Caco-2 (cell line): ENCODE measurements around the gene EIF3I. TPM values are rescaled to one million over a fixed set of nuclear protein-coding genes. Genes with fewer than 3 reads are reported as not detected.
A peak's percentile ranks its signal among the peaks of the same experiment; 100 is the strongest.

ENCODE experiments used
- BruUV-seq: library from RNA; stranded (reverse); fragments of 400-500 nt; replicated peaks from 2 replicates; lab custom pipeline; 2021; lab: Mats Ljungman, UMichigan
- CTCF ChIA-PET: fragments of 300-600 bp; sonication (Branson Sonifier 250); formaldehyde crosslinking; loops from one replicate; lab custom pipeline; 2022; ENCODE audit warnings: antibody characterized with exemption; lab: Charles Lee
- POLR2A ChIA-PET: fragments of 300-600 bp; sonication (Branson Sonifier 250); formaldehyde crosslinking; loops from one replicate; lab custom pipeline; 2022; ENCODE audit warnings: antibody characterized with exemption; lab: Charles Lee
- DNase-seq, 2 experiments: peaks; one replicate each; pipeline versions ENCODE4 v3.0.0 to v3.0.0-alpha.2; 2020 to 2022
- H3K27me3 ChIP-seq: replicated peaks from 2 replicates; pipeline ENCODE4 v1.6.0; 2011; ENCODE audit warnings: low read length; ENCODE audit not compliant: control insufficient read depth, insufficient read depth
- H3K36me3 ChIP-seq: 2 replicates; pipeline ENCODE4 v1.5.1; 2011; ENCODE audit warnings: low read length; ENCODE audit not compliant: control insufficient read depth, insufficient read depth
- H3K4me1 ChIP-seq: fragments of 250-450 bp; sonication (Bioruptor Pico); 2 replicates; pipeline ENCODE4 v1.5.1; 2020; ENCODE audit warnings: mild to moderate bottlenecking
- H3K4me3 ChIP-seq: 2 replicates; pipeline ENCODE4 v1.5.1; 2011; ENCODE audit warnings: low read depth, mild to moderate bottlenecking, control low read depth, low read length
- H3K9me3 ChIP-seq: fragments of 250-450 bp; sonication (Bioruptor Pico); 2 replicates; pipeline ENCODE4 v1.5.1; 2020; ENCODE audit warnings: mild to moderate bottlenecking, moderate library complexity
- H3K27ac Mint-ChIP-seq: one replicate; pipeline ENCODE4 v1.8.0; 2022; ENCODE audit warnings: mixed read lengths; ENCODE audit not compliant: unreplicated experiment
- H3K27me3 Mint-ChIP-seq: one replicate; pipeline ENCODE4 v1.8.0; 2022; ENCODE audit warnings: mixed read lengths; ENCODE audit not compliant: insufficient read depth, unreplicated experiment
- H3K36me3 Mint-ChIP-seq: one replicate; pipeline ENCODE4 v1.8.0; 2022; ENCODE audit warnings: mild to moderate bottlenecking, mixed read lengths; ENCODE audit not compliant: insufficient read depth, unreplicated experiment
- H3K4me1 Mint-ChIP-seq: one replicate; pipeline ENCODE4 v1.8.0; 2022; ENCODE audit warnings: low read depth, mixed read lengths; ENCODE audit not compliant: unreplicated experiment
- H3K4me3 Mint-ChIP-seq: one replicate; pipeline ENCODE4 v1.8.0; 2022; ENCODE audit warnings: mild to moderate bottlenecking, moderate library complexity, mixed read lengths; ENCODE audit not compliant: unreplicated experiment
- H3K9me3 Mint-ChIP-seq: one replicate; pipeline ENCODE4 v1.8.0; 2022; ENCODE audit warnings: mixed read lengths; ENCODE audit not compliant: unreplicated experiment
- CTCF ChIP-seq, 2 experiments: fragments of 200-600 bp in 1 of 2; IDR thresholded peaks; 1 replicate in 1 of 2; 2 replicates in 1 of 2; pipeline versions ENCODE4 v1.5.1 to v1.8.0; 2011 to 2022; ENCODE audit warnings: antibody characterized with exemption in 1 of 2, control low read depth in 1 of 2, inconsistent platforms in 1 of 2, low read depth in 1 of 2, low read length in 1 of 2, mild to moderate bottlenecking in 1 of 2, moderate library complexity in 1 of 2; ENCODE audit not compliant: insufficient read depth in 1 of 2, severe bottlenecking in 1 of 2, unreplicated experiment in 1 of 2
- intact Hi-C: fragments of 100-400 bp; cut with micrococcal nuclease; formaldehyde crosslinking; loops from one replicate; pipeline ENCODE4 v1.10.0; 2022; ENCODE audit not compliant: unreplicated experiment
- total RNA-seq: library from RNA; stranded (reverse); gene quantifications from 2 replicates; pipeline ENCODE4 v1.2.3, GENCODE V29; 2022

Gene EIF3I
- total RNA-seq, 1 experiment from 2014 or later = 128 TPM

- Mint-ChIP-seq H3K4me1 (no peaks in the 10 kb centered on the region), H3K27me3 (no peaks in the 10 kb centered on the region), H3K36me3 (peaks cover 34% of the 10 kb centered on the region), H3K9me3 (no peaks in the 10 kb centered on the region), H3K4me3 (no peak overlapping the region), H3K27ac (no peak overlapping the region)
- no peak for TF ChIP-seq CTCF (IDR thresholded peaks at IDR 0.05; ENCODE audit: insufficient read depth in 1 of 2, low read depth in 1 of 2, low read length in 1 of 2, severe bottlenecking in 1 of 2, unreplicated experiment in 1 of 2)
- H3K4me1 ChIP-seq = peaks cover 4% of the 10 kb centered on the region; the same call in 1 of the 2 replicates
- no peak overlapping the region for H3K4me3 ChIP-seq
- no peak for DNase-seq
- H3K9me3 ChIP-seq = no peaks in the 10 kb centered on the region
- H3K36me3 ChIP-seq = no peaks in the 10 kb centered on the region
- ChIA-PET POLR2A (interaction anchor here (0.6 kb wide), 1 partner anchor 38 kb away, joined by 5 read pairs; no protein-coding TSS in a partner anchor), CTCF (interaction anchor here (1.1 kb wide), 1 partner anchor 41 kb away, joined by 5 read pairs; no protein-coding TSS in a partner anchor)
- no peaks in the 10 kb centered on the region for H3K27me3 ChIP-seq
- no TSS peak for BruUV-seq
- intact Hi-C loops = no loop called here
These were observed 23.0 kb upstream of the EIF3I start for GRCh38 chr1:32199043-32199716.

- no peaks in the 10 kb centered on the region for H3K9me3 Mint-ChIP-seq
- peak overlapping the region; percentile 68 for H3K27ac Mint-ChIP-seq
- BruUV-seq = no TSS peak
- ChIA-PET CTCF (interaction anchor here (1.1 kb wide), 1 partner anchor 41 kb away, joined by 5 read pairs; no protein-coding TSS in a partner anchor), POLR2A (interaction anchor here (0.6 to 1.1 kb wide), 2 partner anchors 20 to 38 kb away, joined by 4 to 5 read pairs; partner anchors contain the start of gene TXLNA)
- H3K27me3 Mint-ChIP-seq = no peaks in the 10 kb centered on the region
- no peak for DNase-seq
- intact Hi-C loops = no loop called here
- no peak for TF ChIP-seq CTCF (IDR thresholded peaks at IDR 0.05; ENCODE audit: insufficient read depth in 1 of 2, low read depth in 1 of 2, low read length in 1 of 2, severe bottlenecking in 1 of 2, unreplicated experiment in 1 of 2)
- H3K4me3 Mint-ChIP-seq = peak overlapping the region; percentile 80
- H3K36me3 Mint-ChIP-seq = peaks cover 29% of the 10 kb centered on the region
- H3K4me1 ChIP-seq = peaks cover 4% of the 10 kb centered on the region; the same call in 1 of the 2 replicates
- no peaks in the 10 kb centered on the region for H3K27me3 ChIP-seq
- peak overlapping the region; percentile 60; the same call in 1 of the 2 replicates for H3K4me3 ChIP-seq
- no peaks in the 10 kb centered on the region for H3K9me3 ChIP-seq
- H3K4me1 Mint-ChIP-seq = no peaks in the 10 kb centered on the region
- H3K36me3 ChIP-seq = no peaks in the 10 kb centered on the region
These were observed 22.5 kb upstream of the EIF3I start for GRCh38 chr1:32199717-32200072.

GRCh38 chr1:32200226-32201010, 21.8 kb upstream of the EIF3I start, which contains the start of gene CCDC28B:
Gene CCDC28B, plus strand, starts transcription at chr1:32200595. Its CDS starts 1,341 bp downstream, at chr1:32201936.
- peak; percentile 37 to 40 for DNase-seq
- ChIA-PET CTCF (interaction anchor here (0.6 to 1.4 kb wide), 5 partner anchors 15 to 187 kb away, joined by 3 to 6 read pairs (median 4); no protein-coding TSS in a partner anchor), POLR2A (interaction anchor here (0.6 to 1.2 kb wide), 3 partner anchors 9 to 93 kb away, joined by 3 to 4 read pairs (median 3); partner anchors contain the start of genes KPNA6 and TXLNA)
- intact Hi-C loops = no loop called here
- peak within 1 kb of the TSS; percentile 68 for H3K27ac Mint-ChIP-seq
- H3K9me3 ChIP-seq = no peaks in the 10 kb centered on the region
- BruUV-seq = no TSS peak
- no peak for TF ChIP-seq CTCF (IDR thresholded peaks at IDR 0.05; ENCODE audit: insufficient read depth in 1 of 2, low read depth in 1 of 2, low read length in 1 of 2, severe bottlenecking in 1 of 2, unreplicated experiment in 1 of 2)
- H3K36me3 Mint-ChIP-seq = peaks cover 30% of the 10 kb centered on the region
- no peaks in the 10 kb centered on the region for H3K27me3 Mint-ChIP-seq
- no peaks in the 10 kb centered on the region for H3K9me3 Mint-ChIP-seq
- H3K4me3 Mint-ChIP-seq = peak within 1 kb of the TSS; percentile 80
- H3K27me3 ChIP-seq = no peaks in the 10 kb centered on the region
- H3K4me1 Mint-ChIP-seq = no peaks in the 10 kb centered on the region
- no peaks in the 10 kb centered on the region for H3K36me3 ChIP-seq
- peak within 1 kb of the TSS; percentile 60 for H3K4me3 ChIP-seq
- H3K4me1 ChIP-seq = peaks cover 4% of the 10 kb centered on the region; the same call in 1 of the 2 replicates
